A673 (cell line): Measurements from ENCODE around the gene MEP1A.

Source experiments
- CTCF ChIP-seq: fragments of 300-800, 200-600 bp; sonication (generic); conservative IDR thresholded peaks from 2 replicates; pipeline ENCODE4 v1.5.1; 2017; ENCODE audit warnings: low read depth, mild to moderate bottlenecking, antibody characterized with exemption, low read length, moderate library complexity, mixed read lengths
- EZH2 ChIP-seq: fragments of 200-600 bp; sonication (generic); IDR thresholded peaks from 2 replicates; pipeline ENCODE4 v1.6.1; 2017; ENCODE audit warnings: borderline replicate concordance, low read depth, mild to moderate bottlenecking, mixed read lengths, antibody characterized with exemption, low read length; ENCODE audit not compliant: poor library complexity, severe bottlenecking

GRCh38 chr6:46845126-46845525 lies 51.9 kb downstream of the MEP1A start:
- no peak for TF ChIP-seq CTCF
- TF ChIP-seq EZH2: no peak
